Calu3 (cell line): ENCODE measurements around the gene CD80. TPM values are rescaled to one million over a fixed set of nuclear protein-coding genes. Genes with fewer than 3 reads are reported as not detected.

Experiments
- BruUV-seq: library from RNA; stranded (reverse); fragments of 400-500 nt; replicated peaks from 2 replicates; lab custom pipeline; 2021; lab: Mats Ljungman, UMichigan
- CTCF ChIA-PET: fragments of 300-600 bp; sonication (Branson Sonifier 250); formaldehyde crosslinking; loops from one replicate; lab custom pipeline; 2022; ENCODE audit warnings: antibody characterized with exemption; lab: Charles Lee
- DNase-seq: peaks from one replicate; pipeline ENCODE4 v3.0.0; 2022
- H3K27ac Mint-ChIP-seq: one replicate; pipeline ENCODE4 v1.8.0; 2022; ENCODE audit warnings: mixed read lengths; ENCODE audit not compliant: unreplicated experiment
- H3K27me3 Mint-ChIP-seq: one replicate; pipeline ENCODE4 v1.8.0; 2022; ENCODE audit warnings: mixed read lengths; ENCODE audit not compliant: unreplicated experiment
- H3K36me3 Mint-ChIP-seq: one replicate; pipeline ENCODE4 v1.8.0; 2022; ENCODE audit warnings: mild to moderate bottlenecking, moderate library complexity, mixed read lengths; ENCODE audit not compliant: insufficient read depth, unreplicated experiment
- H3K4me1 Mint-ChIP-seq: one replicate; pipeline ENCODE4 v1.8.0; 2022; ENCODE audit warnings: mild to moderate bottlenecking, low read depth, mixed read lengths; ENCODE audit not compliant: unreplicated experiment
- H3K4me3 Mint-ChIP-seq: one replicate; pipeline ENCODE4 v1.8.0; 2022; ENCODE audit warnings: mild to moderate bottlenecking, low read depth, moderate library complexity, mixed read lengths; ENCODE audit not compliant: unreplicated experiment
- H3K9me3 Mint-ChIP-seq: one replicate; pipeline ENCODE4 v1.8.0; 2022; ENCODE audit warnings: low read depth, mixed read lengths; ENCODE audit not compliant: unreplicated experiment
- CTCF ChIP-seq: fragments of 200-600 bp; IDR thresholded peaks from one replicate; pipeline ENCODE4 v1.8.0; 2022; ENCODE audit warnings: antibody characterized with exemption; ENCODE audit not compliant: unreplicated experiment
- intact Hi-C: fragments of 100-400 bp; cut with micrococcal nuclease; formaldehyde crosslinking; loops from one replicate; pipeline ENCODE4 v1.10.0; 2022; ENCODE audit not compliant: unreplicated experiment
- total RNA-seq: library from RNA; stranded (reverse); gene quantifications from 2 replicates; pipeline ENCODE4 v1.2.3, GENCODE V29; 2022

The CD80 gene
- total RNA-seq, 1 experiment from 2014 or later = not detected

GRCh38 chr3:119601154-119601553, 41.7 kb upstream of the CD80 start:
- Mint-ChIP-seq H3K9me3 (no peaks in the 10 kb centered on the region), H3K4me1 (peaks cover 9% of the 10 kb centered on the region), H3K36me3 (no peaks in the 10 kb centered on the region), H3K4me3 (no peak overlapping the region), H3K27me3 (peaks cover 17% of the 10 kb centered on the region), H3K27ac (no peak overlapping the region)
- TF ChIP-seq CTCF = no peak
- no TSS peak for BruUV-seq
- intact Hi-C loops = no loop called here
- DNase-seq = no peak
- CTCF ChIA-PET = no interaction called here

GRCh38 chr3:119600732-119601131, 41.3 kb upstream of the CD80 start:
- Mint-ChIP-seq H3K27me3 (peaks cover 13% of the 10 kb centered on the region), H3K9me3 (no peaks in the 10 kb centered on the region), H3K27ac (no peak overlapping the region), H3K4me1 (peaks cover 9% of the 10 kb centered on the region), H3K36me3 (no peaks in the 10 kb centered on the region), H3K4me3 (no peak overlapping the region)
- intact Hi-C loops = no loop called here
- TF ChIP-seq CTCF = no peak
- no peak for DNase-seq
- CTCF ChIA-PET = no interaction called here
- BruUV-seq = no TSS peak

- no peak overlapping the region for H3K27ac Mint-ChIP-seq
- H3K27me3 Mint-ChIP-seq = peaks cover 9% of the 10 kb centered on the region
- no peaks in the 10 kb centered on the region for H3K9me3 Mint-ChIP-seq
- no peaks in the 10 kb centered on the region for H3K36me3 Mint-ChIP-seq
- CTCF ChIA-PET = no interaction called here
- no peak for DNase-seq
- intact Hi-C loops = no loop called here
- no peak for TF ChIP-seq CTCF
- no TSS peak for BruUV-seq
- H3K4me3 Mint-ChIP-seq = no peak overlapping the region
- H3K4me1 Mint-ChIP-seq = peaks cover 9% of the 10 kb centered on the region
These were observed 40.3 kb upstream of the CD80 start for GRCh38 chr3:119599558-119600174.

GRCh38 chr3:119598410-119599098, 39.1 kb upstream of the CD80 start:
- no TSS peak for BruUV-seq
- Mint-ChIP-seq H3K4me1 (peaks cover 9% of the 10 kb centered on the region), H3K27me3 (peaks cover 9% of the 10 kb centered on the region), H3K27ac (peak overlapping the region; percentile 15), H3K9me3 (no peaks in the 10 kb centered on the region), H3K36me3 (no peaks in the 10 kb centered on the region), H3K4me3 (no peak overlapping the region)
- intact Hi-C loops = no loop called here
- DNase-seq = no peak
- CTCF ChIA-PET = no interaction called here
- no peak for TF ChIP-seq CTCF
